B cell (primary cell): ENCODE results near the gene NDUFA13. TPM values are rescaled to one million over a fixed set of nuclear protein-coding genes. Genes with fewer than 3 reads are reported as not detected.

Source experiments
- ATAC-seq: fragments of 200-7000 bp; cut with Tn5 transposase; one replicate; pipeline ENCODE4 v1.10.0; 2021; ENCODE audit warnings: low read depth, mild to moderate bottlenecking, moderate number of reproducible peaks, moderate library complexity
- CTCF ChIA-PET: fragments of 350-600 bp; sonication (Branson Sonifier 250); formaldehyde crosslinking; loops from one replicate; lab custom pipeline; 2021; ENCODE audit warnings: antibody characterized with exemption, inconsistent platforms; lab: Charles Lee
- POLR2A ChIA-PET: fragments of 350-600 bp; sonication (Branson Sonifier 250); formaldehyde crosslinking; loops from one replicate; lab custom pipeline; 2021; ENCODE audit warnings: antibody characterized with exemption; lab: Charles Lee
- DNase-seq: peaks from one replicate; pipeline ENCODE4 v3.0.0; 2013
- H2AFZ ChIP-seq: 2 replicates; pipeline ENCODE4 v1.6.1; 2012; ENCODE audit warnings: mild to moderate bottlenecking, low read depth, low read length; ENCODE audit not compliant: insufficient read depth, poor library complexity, severe bottlenecking
- H3K27ac ChIP-seq, 2 donors: 1 replicate in 1 of 2; 2 replicates in 1 of 2; pipeline ENCODE4 v1.5.1; 2012 to 2013; ENCODE audit warnings: low read length in 2 of 2, mild to moderate bottlenecking in 2 of 2, moderate library complexity in 1 of 2
- H3K27me3 ChIP-seq, 4 experiments: fragments of 200-600 bp in 1 of 4; sonication (generic) in 1 of 4; replicated peaks in 1 of 4; 1 replicate in 2 of 4; 2 replicates in 2 of 4; pipeline versions ENCODE4 v1.6.1 to v1.7.0; 2013 to 2016; ENCODE audit warnings: low read length in 3 of 4, mild to moderate bottlenecking in 2 of 4, mixed read lengths in 1 of 4, moderate library complexity in 1 of 4; ENCODE audit not compliant: insufficient read depth in 4 of 4, control insufficient read depth in 3 of 4; ENCODE audit errors: control extremely low read depth in 1 of 4
- H3K36me3 ChIP-seq, 2 experiments: replicated peaks in 1 of 2; 1 replicate in 1 of 2; 2 replicates in 1 of 2; pipeline versions ENCODE4 v1.6.1 to v1.7.1; 2013; ENCODE audit warnings: low read length in 1 of 2; ENCODE audit not compliant: insufficient read depth in 2 of 2, control insufficient read depth in 1 of 2; ENCODE audit errors: control extremely low read depth in 1 of 2, extremely low read depth in 1 of 2
- H3K4me1 ChIP-seq, 2 donors: fragments of 200-600 bp in 1 of 2; sonication (generic) in 1 of 2; 1 replicate in 1 of 2; 2 replicates in 1 of 2; pipeline versions ENCODE4 v1.5.1 to v1.6.1; 2013 to 2017; ENCODE audit warnings: low read length in 2 of 2; ENCODE audit not compliant: control insufficient read depth in 2 of 2, insufficient read depth in 2 of 2
- H3K4me2 ChIP-seq: replicated peaks from 2 replicates; pipeline ENCODE3; 2012; ENCODE audit warnings: mild to moderate bottlenecking, low read depth, low read length; ENCODE audit not compliant: poor library complexity, severe bottlenecking
- H3K4me3 ChIP-seq, 5 experiments: fragments of 200-600 bp in 1 of 5; sonication (generic) in 1 of 5; 1 replicate in 3 of 5; 2 replicates in 2 of 5; pipeline versions ENCODE4 v1.5.1 to v1.7.0; 2011 to 2016; ENCODE audit warnings: low read length in 4 of 5, mild to moderate bottlenecking in 4 of 5, low read depth in 2 of 5, control low read depth in 1 of 5, moderate library complexity in 1 of 5; ENCODE audit not compliant: insufficient read depth in 1 of 5; ENCODE audit errors: control extremely low read depth in 1 of 5, extremely low read depth in 1 of 5
- H3K79me2 ChIP-seq: fragments of 200-600 bp; sonication (generic); one replicate; pipeline ENCODE4 v1.6.0; 2016; ENCODE audit warnings: low read length; ENCODE audit not compliant: control insufficient read depth, insufficient read depth
- H3K9ac ChIP-seq: fragments of 200-600 bp; sonication (generic); 2 replicates; pipeline ENCODE4 v1.6.1; 2017; ENCODE audit warnings: mild to moderate bottlenecking, low read length, moderate library complexity
- H3K9me3 ChIP-seq, 3 donors: one replicate each; pipeline versions ENCODE4 v1.6.1 to v1.7.1; 2013; ENCODE audit warnings: low read length in 2 of 3; ENCODE audit not compliant: control insufficient read depth in 2 of 3, insufficient read depth in 1 of 3; ENCODE audit errors: control extremely low read depth in 1 of 3
- H4K20me1 ChIP-seq: 2 replicates; pipeline ENCODE4 v1.6.0; 2012; ENCODE audit warnings: mild to moderate bottlenecking, low read length; ENCODE audit not compliant: insufficient read depth, control insufficient read depth, poor library complexity, severe bottlenecking
- H3K27ac Mint-ChIP-seq: one replicate; pipeline ENCODE4 v1.8.0; 2021; ENCODE audit warnings: mixed read lengths
- H3K27me3 Mint-ChIP-seq: one replicate; pipeline ENCODE4 v1.8.0; 2021; ENCODE audit warnings: mixed read lengths
- H3K4me1 Mint-ChIP-seq: one replicate; pipeline ENCODE4 v1.8.0; 2021; ENCODE audit warnings: mixed read lengths
- H3K4me3 Mint-ChIP-seq: one replicate; pipeline ENCODE4 v1.8.0; 2021; ENCODE audit warnings: mixed read lengths
- H3K9me3 Mint-ChIP-seq: one replicate; pipeline ENCODE4 v1.8.0; 2022; ENCODE audit warnings: mixed read lengths; ENCODE audit not compliant: insufficient read depth
- CTCF ChIP-seq: fragments of 200-600 bp; IDR thresholded peaks from one replicate; pipeline ENCODE4 v1.8.0; 2022; ENCODE audit warnings: antibody characterized with exemption, mild to moderate bottlenecking
- EZH2 ChIP-seq: IDR thresholded peaks from 2 replicates; pipeline ENCODE4 v1.6.1; 2012; ENCODE audit warnings: borderline replicate concordance, low read depth, mild to moderate bottlenecking, moderate library complexity, low read length; ENCODE audit not compliant: insufficient read depth, poor library complexity, severe bottlenecking
- WGBS: methylation state at CpG from one replicate; pipeline ENCODE4 v1.1.5; 2013; ENCODE audit warnings: missing lambda C conversion rate; ENCODE audit not compliant: insufficient coverage; 5-methylcytosine and 5-hydroxymethylcytosine counted together
- intact Hi-C: fragments of 100-400 bp; cut with micrococcal nuclease; formaldehyde crosslinking; loops from one replicate; pipeline ENCODE4 v1.10.0; 2022
- polyA plus RNA-seq: library from polyadenylated mRNA; depleted of rRNA; stranded (reverse); fragments of >200 nt; gene quantifications from 2 replicates; pipeline ENCODE4 v1.2.3, GENCODE V29; 2012
- total RNA-seq, 2 donors: library from RNA; stranded (reverse); fragments of 120-200 nt in 1 of 2; gene quantifications; 1 replicate in 1 of 2; 2 replicates in 1 of 2; pipeline versions ENCODE4 v1.2.3 to v1.2.4, GENCODE V29; 2013 to 2022

NDUFA13 gene
- total and polyA plus RNA-seq, 2 donors (not counting 1 experiment from before 2014, with no cell fraction given), result 188 to 195 TPM

GRCh38 chr19:19546751-19547162 is 30.7 kb downstream of the NDUFA13 start:
- Mint-ChIP-seq H3K4me1 (peaks cover 3% of the 10 kb centered on the region), H3K9me3 (no peaks in the 10 kb centered on the region), H3K27ac (no peak overlapping the region), H3K4me3 (no peak overlapping the region), H3K27me3 (peaks cover 16% of the 10 kb centered on the region)
- intact Hi-C loops, result no loop called here
- Histone ChIP-seq H3K9me3 (peaks cover 0 to 22% (median 0%) of the 10 kb centered on the region in 3 donors), H2AFZ (no peak overlapping the region), H3K4me3 (no peak overlapping the region), H3K27me3 (peaks cover 0 to 34% (median 5%) of the 10 kb centered on the region in 4 experiments), H4K20me1 (no peaks in the 10 kb centered on the region), H3K4me1 (peaks cover 3 to 5% of the 10 kb centered on the region in 2 donors), H3K79me2 (no peaks in the 10 kb centered on the region), H3K36me3 (no peaks in the 10 kb centered on the region), H3K27ac (no peak overlapping the region), H3K4me2 (no peak overlapping the region), H3K9ac (no peak overlapping the region)
- 85% methylated on average over 17 of the region's 19 CpGs for WGBS
- TF ChIP-seq CTCF (no peak), EZH2 (no peak)
- ChIA-PET CTCF (interaction anchor here (0.5 to 0.9 kb wide), 2 partner anchors 9 to 1688 kb away, joined by 3 read pairs; no protein-coding TSS in a partner anchor), POLR2A (no interaction called here)
- ATAC-seq (no peak), DNase-seq (no peak)

- H2AFZ ChIP-seq, result no peak overlapping the region
- peaks cover 0 to 21% (median 0%) of the 10 kb centered on the region in 3 donors for H3K9me3 ChIP-seq
- no peaks in the 10 kb centered on the region for H3K36me3 ChIP-seq
- Mint-ChIP-seq H3K9me3 (no peaks in the 10 kb centered on the region), H3K27me3 (peaks cover 8% of the 10 kb centered on the region), H3K4me1 (no peaks in the 10 kb centered on the region), H3K27ac (no peak overlapping the region), H3K4me3 (no peak overlapping the region)
- peaks cover 0 to 24% (median 1%) of the 10 kb centered on the region in 4 experiments for H3K27me3 ChIP-seq
- intact Hi-C loops, result no loop called here
- no peaks in the 10 kb centered on the region for H4K20me1 ChIP-seq
- WGBS, result 82% methylated on average over 13 of the region's 15 CpGs
- H3K9ac ChIP-seq, result no peak overlapping the region
- H3K79me2 ChIP-seq, result no peaks in the 10 kb centered on the region
- ATAC-seq (no peak), DNase-seq (no peak)
- TF ChIP-seq CTCF, result no peak
- no peak for TF ChIP-seq EZH2
- H3K27ac ChIP-seq, result no peak overlapping the region
- H3K4me1 ChIP-seq, result no peaks in the 10 kb centered on the region
- ChIA-PET POLR2A (interaction anchor here (0.5 to 1.1 kb wide), 2 partner anchors 16 to 261 kb away, joined by 6 to 9 read pairs; no protein-coding TSS in a partner anchor), CTCF (no interaction called here)
- H3K4me2 ChIP-seq, result no peak overlapping the region
- no peak overlapping the region for H3K4me3 ChIP-seq
Measured at GRCh38 chr19:19547674-19548336, 31.8 kb downstream of the NDUFA13 start.
